ENCODE results near the gene RPS18.

DNA sequence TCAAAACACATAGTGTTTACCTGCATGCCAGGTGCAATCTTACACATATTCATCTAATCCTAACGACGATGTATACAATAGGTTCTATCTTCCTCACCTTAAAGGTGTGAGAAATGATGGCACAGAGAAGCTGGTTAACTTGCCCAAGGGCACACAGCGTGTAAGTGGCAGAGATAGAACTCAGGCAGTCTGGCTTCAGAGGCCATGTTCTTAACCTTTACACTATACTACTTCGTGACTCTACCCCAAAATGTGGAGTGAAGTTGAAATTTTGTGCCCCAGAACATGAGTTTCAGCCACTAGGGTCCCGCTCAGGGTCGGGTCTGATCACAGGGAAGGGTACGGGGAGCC, 783 bp upstream of the RPS18 start:
- TF ChIP-seq, protein P1, sequence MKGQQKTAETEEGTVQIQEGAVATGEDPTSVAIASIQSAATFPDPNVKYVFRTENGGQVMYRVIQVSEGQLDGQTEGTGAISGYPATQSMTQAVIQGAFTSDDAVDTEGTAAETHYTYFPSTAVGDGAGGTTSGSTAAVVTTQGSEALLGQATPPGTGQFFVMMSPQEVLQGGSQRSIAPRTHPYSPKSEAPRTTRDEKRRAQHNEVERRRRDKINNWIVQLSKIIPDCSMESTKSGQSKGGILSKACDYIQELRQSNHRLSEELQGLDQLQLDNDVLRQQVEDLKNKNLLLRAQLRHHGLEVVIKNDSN (IDR thresholded peaks at IDR 0.05; ENCODE audit: borderline replicate concordance, low read depth) = no peak
- TF ChIP-seq EZH2phosphoT487 (IDR thresholded peaks at IDR 0.05; ENCODE audit: borderline replicate concordance, low read depth) (no peak), POLR2AphosphoS5 (IDR thresholded peaks at IDR 0.05; ENCODE audit: low read depth, low read length) (no peak), EP300 (IDR thresholded peaks at IDR 0.05; ENCODE audit: borderline replicate concordance in 1 of 2, low read depth in 1 of 2, low read length in 1 of 2) (no peak), FOSL2 (IDR thresholded peaks at IDR 0.05; ENCODE audit: borderline replicate concordance, low read depth) (no peak), RAD21 (IDR thresholded peaks at IDR 0.05; ENCODE audit: low read length) (no peak), YY1 (IDR thresholded peaks at IDR 0.05; ENCODE audit: low read depth) (no peak), TAF1 (IDR thresholded peaks at IDR 0.05; ENCODE audit: borderline replicate concordance, low read depth, low read length) (no peak), PBX3 (IDR thresholded peaks at IDR 0.05) (no peak)
- TF ChIP-seq, protein P2, sequence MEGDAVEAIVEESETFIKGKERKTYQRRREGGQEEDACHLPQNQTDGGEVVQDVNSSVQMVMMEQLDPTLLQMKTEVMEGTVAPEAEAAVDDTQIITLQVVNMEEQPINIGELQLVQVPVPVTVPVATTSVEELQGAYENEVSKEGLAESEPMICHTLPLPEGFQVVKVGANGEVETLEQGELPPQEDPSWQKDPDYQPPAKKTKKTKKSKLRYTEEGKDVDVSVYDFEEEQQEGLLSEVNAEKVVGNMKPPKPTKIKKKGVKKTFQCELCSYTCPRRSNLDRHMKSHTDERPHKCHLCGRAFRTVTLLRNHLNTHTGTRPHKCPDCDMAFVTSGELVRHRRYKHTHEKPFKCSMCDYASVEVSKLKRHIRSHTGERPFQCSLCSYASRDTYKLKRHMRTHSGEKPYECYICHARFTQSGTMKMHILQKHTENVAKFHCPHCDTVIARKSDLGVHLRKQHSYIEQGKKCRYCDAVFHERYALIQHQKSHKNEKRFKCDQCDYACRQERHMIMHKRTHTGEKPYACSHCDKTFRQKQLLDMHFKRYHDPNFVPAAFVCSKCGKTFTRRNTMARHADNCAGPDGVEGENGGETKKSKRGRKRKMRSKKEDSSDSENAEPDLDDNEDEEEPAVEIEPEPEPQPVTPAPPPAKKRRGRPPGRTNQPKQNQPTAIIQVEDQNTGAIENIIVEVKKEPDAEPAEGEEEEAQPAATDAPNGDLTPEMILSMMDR (IDR thresholded peaks at IDR 0.05) = no peak; the same call in 1 of the 2 replicates
